GM12864 (cell line): ENCODE results near the gene CASR.

Experiments
- DNase-seq: peaks from one replicate; pipeline ENCODE4 v3.0.0-alpha.2; 2011; ENCODE audit warnings: low read depth
- H3K4me3 ChIP-seq: 2 replicates; pipeline ENCODE4 v1.5.1; 2011; ENCODE audit warnings: mild to moderate bottlenecking, low read depth, low read length, control low read depth
- CTCF ChIP-seq: IDR thresholded peaks from 2 replicates; pipeline ENCODE4 v1.5.1; 2011; ENCODE audit warnings: low read depth, mild to moderate bottlenecking, moderate library complexity, low read length, control low read depth, inconsistent platforms; ENCODE audit errors: missing control alignments

The CASR gene

GRCh38 chr3:122245513-122246174, 62.2 kb downstream of the CASR start:
- H3K4me3 ChIP-seq, result peak overlapping the region; percentile 43
- TF ChIP-seq CTCF, result peak; percentile 35
- DNase-seq, result no peak

GRCh38 chr3:122246199-122246598, 62.7 kb downstream of the CASR start:
- peak overlapping the region; percentile 43 for H3K4me3 ChIP-seq
- DNase-seq, result no peak
- TF ChIP-seq CTCF, result no peak

GRCh38 chr3:122247087-122247824, 63.8 kb downstream of the CASR start:
- no peak for TF ChIP-seq CTCF
- H3K4me3 ChIP-seq, result no peak overlapping the region
- no peak for DNase-seq

- no peak for DNase-seq
- no peak overlapping the region for H3K4me3 ChIP-seq
- TF ChIP-seq CTCF, result no peak
Observed at GRCh38 chr3:122247825-122248185, 64.3 kb downstream of the CASR start.

GRCh38 chr3:122251428-122251827, 68.0 kb downstream of the CASR start:
- no peak for DNase-seq
- H3K4me3 ChIP-seq, result no peak overlapping the region
- no peak for TF ChIP-seq CTCF

GRCh38 chr3:122253581-122253980, 70.1 kb downstream of the CASR start:
- DNase-seq, result no peak
- TF ChIP-seq CTCF, result no peak
- no peak overlapping the region for H3K4me3 ChIP-seq
